ENCODE data around the gene ZNF248.

The ZNF248 gene

GRCh38 chr10:37816290-37816689 is 41.1 kb downstream of the ZNF248 start:
- peaks cover 62% of the 10 kb centered on the region for H3K9me3 ChIP-seq (ENCODE audit: control insufficient read depth, low read depth, low read length)
- no peak overlapping the region for H3K9ac ChIP-seq (ENCODE audit: low read length)
- no peak overlapping the region for H3K4me3 ChIP-seq (ENCODE audit: low read length)
- no peaks in the 10 kb centered on the region for H3K27me3 ChIP-seq (ENCODE audit: control insufficient read depth, insufficient read depth, low read length)
- no peaks in the 10 kb centered on the region for H3K36me3 ChIP-seq (ENCODE audit: control insufficient read depth, low read depth, low read length)
- no peak overlapping the region for H3K27ac ChIP-seq (ENCODE audit: low read length)
- H3K4me1 ChIP-seq (ENCODE audit: control insufficient read depth, low read depth, low read length) = no peaks in the 10 kb centered on the region

DNA sequence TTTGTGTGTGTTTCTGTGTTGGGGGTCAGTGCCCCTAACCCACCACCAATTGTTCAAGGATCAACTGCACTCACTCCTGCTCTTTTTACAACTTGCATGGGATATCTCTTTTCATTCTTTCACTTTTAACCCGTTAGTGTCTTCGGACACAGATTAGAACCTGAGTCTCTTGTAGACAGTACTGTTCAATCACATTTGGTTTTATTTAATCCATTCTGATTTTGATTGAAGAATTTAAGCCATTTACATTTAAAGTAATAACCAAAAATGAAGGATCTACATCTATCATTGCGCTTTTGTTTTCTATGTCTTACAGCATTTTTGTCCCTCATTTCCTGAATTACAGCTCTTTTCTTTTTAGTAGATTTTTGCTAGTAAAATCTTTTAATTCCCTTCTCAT is 43.6 kb downstream of the ZNF248 start:
- H3K9me3 ChIP-seq (ENCODE audit: control insufficient read depth, low read depth, low read length) = peaks cover 55% of the 10 kb centered on the region
- H3K4me1 ChIP-seq (ENCODE audit: control insufficient read depth, low read depth, low read length) = no peaks in the 10 kb centered on the region
- no peaks in the 10 kb centered on the region for H3K36me3 ChIP-seq (ENCODE audit: control insufficient read depth, low read depth, low read length)
- H3K27me3 ChIP-seq (ENCODE audit: control insufficient read depth, insufficient read depth, low read length) = no peaks in the 10 kb centered on the region
- H3K9ac ChIP-seq (ENCODE audit: low read length) = no peak overlapping the region
- H3K27ac ChIP-seq (ENCODE audit: low read length) = no peak overlapping the region
- no peak overlapping the region for H3K4me3 ChIP-seq (ENCODE audit: low read length)

GRCh38 chr10:37812290-37812689 is 45.1 kb downstream of the ZNF248 start:
- H3K4me3 ChIP-seq (ENCODE audit: low read length) = no peak overlapping the region
- H3K9me3 ChIP-seq (ENCODE audit: control insufficient read depth, low read depth, low read length) = peaks cover 60% of the 10 kb centered on the region
- no peaks in the 10 kb centered on the region for H3K27me3 ChIP-seq (ENCODE audit: control insufficient read depth, insufficient read depth, low read length)
- H3K36me3 ChIP-seq (ENCODE audit: control insufficient read depth, low read depth, low read length) = no peaks in the 10 kb centered on the region
- no peaks in the 10 kb centered on the region for H3K4me1 ChIP-seq (ENCODE audit: control insufficient read depth, low read depth, low read length)
- no peak overlapping the region for H3K9ac ChIP-seq (ENCODE audit: low read length)
- H3K27ac ChIP-seq (ENCODE audit: low read length) = no peak overlapping the region

GRCh38 chr10:37803269-37803668 is 54.1 kb downstream of the ZNF248 start:
- no peak overlapping the region for H3K27ac ChIP-seq (ENCODE audit: low read length)
- peaks cover 27% of the 10 kb centered on the region for H3K9me3 ChIP-seq (ENCODE audit: control insufficient read depth, low read depth, low read length)
- H3K27me3 ChIP-seq (ENCODE audit: control insufficient read depth, insufficient read depth, low read length) = no peaks in the 10 kb centered on the region
- no peaks in the 10 kb centered on the region for H3K36me3 ChIP-seq (ENCODE audit: control insufficient read depth, low read depth, low read length)
- H3K4me3 ChIP-seq (ENCODE audit: low read length) = no peak overlapping the region
- no peaks in the 10 kb centered on the region for H3K4me1 ChIP-seq (ENCODE audit: control insufficient read depth, low read depth, low read length)
- H3K9ac ChIP-seq (ENCODE audit: low read length) = no peak overlapping the region

GRCh38 chr10:37801557-37801956 is 55.9 kb downstream of the ZNF248 start:
- no peaks in the 10 kb centered on the region for H3K27me3 ChIP-seq (ENCODE audit: control insufficient read depth, insufficient read depth, low read length)
- peaks cover 31% of the 10 kb centered on the region for H3K9me3 ChIP-seq (ENCODE audit: control insufficient read depth, low read depth, low read length)

GRCh38 chr10:37794305-37794976 is 63.0 kb downstream of the ZNF248 start:
- Histone ChIP-seq H3K27ac (ENCODE audit: low read length) (no peak overlapping the region), H3K9ac (ENCODE audit: low read length) (no peak overlapping the region), H3K4me3 (ENCODE audit: low read length) (no peak overlapping the region), H3K9me3 (ENCODE audit: control insufficient read depth, low read depth, low read length) (peaks cover 44% of the 10 kb centered on the region), H3K27me3 (ENCODE audit: control insufficient read depth, insufficient read depth, low read length) (no peaks in the 10 kb centered on the region), H3K4me1 (ENCODE audit: control insufficient read depth, low read depth, low read length) (no peaks in the 10 kb centered on the region), H3K36me3 (ENCODE audit: control insufficient read depth, low read depth, low read length) (no peaks in the 10 kb centered on the region)

More at GRCh38 chr10:37801557-37801956, 55.9 kb downstream of the ZNF248 start:
- no peak overlapping the region for H3K27ac ChIP-seq (ENCODE audit: low read length)
- H3K9ac ChIP-seq (ENCODE audit: low read length) = no peak overlapping the region
- no peaks in the 10 kb centered on the region for H3K4me1 ChIP-seq (ENCODE audit: control insufficient read depth, low read depth, low read length)
- no peak overlapping the region for H3K4me3 ChIP-seq (ENCODE audit: low read length)
- H3K36me3 ChIP-seq (ENCODE audit: control insufficient read depth, low read depth, low read length) = no peaks in the 10 kb centered on the region

DNA sequence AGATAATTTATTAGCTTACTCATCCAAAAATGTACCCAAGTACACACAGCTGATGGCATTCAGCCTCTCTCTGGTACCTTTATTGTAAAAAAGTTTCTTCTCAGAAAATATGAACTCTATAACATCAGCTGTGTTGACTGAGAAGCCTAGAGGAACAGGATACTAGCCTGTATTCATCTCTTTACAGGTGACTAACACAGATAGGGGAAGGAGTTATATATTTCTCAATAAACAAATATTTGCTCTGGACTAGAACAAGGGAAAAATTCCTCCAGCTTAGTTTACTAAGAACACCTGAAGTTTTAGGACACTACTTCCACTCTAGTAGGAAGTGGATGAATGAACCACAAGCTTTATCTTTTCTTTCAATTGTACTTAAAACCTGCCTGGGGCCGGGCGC is 67.8 kb downstream of the ZNF248 start:
- Histone ChIP-seq H3K27ac (ENCODE audit: low read length) (no peak overlapping the region), H3K4me3 (ENCODE audit: low read length) (no peak overlapping the region), H3K9me3 (ENCODE audit: control insufficient read depth, low read depth, low read length) (peaks cover 44% of the 10 kb centered on the region), H3K36me3 (ENCODE audit: control insufficient read depth, low read depth, low read length) (no peaks in the 10 kb centered on the region), H3K9ac (ENCODE audit: low read length) (no peak overlapping the region), H3K27me3 (ENCODE audit: control insufficient read depth, insufficient read depth, low read length) (no peaks in the 10 kb centered on the region), H3K4me1 (ENCODE audit: control insufficient read depth, low read depth, low read length) (no peaks in the 10 kb centered on the region)

DNA sequence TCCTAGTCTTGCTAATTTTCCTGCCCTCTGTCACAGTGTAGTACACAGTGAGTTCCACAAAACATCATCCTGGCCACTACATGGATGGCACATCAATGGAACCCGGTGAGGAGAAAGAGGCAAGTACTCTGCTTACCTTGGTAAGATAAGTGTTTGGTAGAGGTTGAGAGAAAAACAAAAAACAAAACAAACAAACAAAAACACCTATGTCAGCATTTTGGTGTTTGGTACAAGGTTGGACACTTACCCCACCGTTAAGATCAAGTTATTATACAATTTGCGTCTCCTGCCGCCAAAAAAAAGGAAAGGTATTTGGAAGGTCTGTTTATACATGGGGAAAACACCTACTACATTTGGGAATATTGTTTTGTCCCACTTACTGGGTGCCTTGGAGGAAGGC is 72.7 kb downstream of the ZNF248 start:
- Histone ChIP-seq H3K9me3 (ENCODE audit: control insufficient read depth, low read depth, low read length) (peaks cover 39% of the 10 kb centered on the region), H3K9ac (ENCODE audit: low read length) (no peak overlapping the region), H3K27ac (ENCODE audit: low read length) (no peak overlapping the region), H3K4me3 (ENCODE audit: low read length) (no peak overlapping the region), H3K4me1 (ENCODE audit: control insufficient read depth, low read depth, low read length) (no peaks in the 10 kb centered on the region), H3K36me3 (ENCODE audit: control insufficient read depth, low read depth, low read length) (no peaks in the 10 kb centered on the region), H3K27me3 (ENCODE audit: control insufficient read depth, insufficient read depth, low read length) (no peaks in the 10 kb centered on the region)

GRCh38 chr10:37780536-37780935 is 76.9 kb downstream of the ZNF248 start:
- H3K4me3 ChIP-seq (ENCODE audit: low read length) = no peak overlapping the region
- H3K27ac ChIP-seq (ENCODE audit: low read length) = no peak overlapping the region
- peaks cover 26% of the 10 kb centered on the region for H3K9me3 ChIP-seq (ENCODE audit: control insufficient read depth, low read depth, low read length)
- H3K4me1 ChIP-seq (ENCODE audit: control insufficient read depth, low read depth, low read length) = no peaks in the 10 kb centered on the region
- H3K27me3 ChIP-seq (ENCODE audit: control insufficient read depth, insufficient read depth, low read length) = no peaks in the 10 kb centered on the region
- no peaks in the 10 kb centered on the region for H3K36me3 ChIP-seq (ENCODE audit: control insufficient read depth, low read depth, low read length)
- H3K9ac ChIP-seq (ENCODE audit: low read length) = no peak overlapping the region

DNA sequence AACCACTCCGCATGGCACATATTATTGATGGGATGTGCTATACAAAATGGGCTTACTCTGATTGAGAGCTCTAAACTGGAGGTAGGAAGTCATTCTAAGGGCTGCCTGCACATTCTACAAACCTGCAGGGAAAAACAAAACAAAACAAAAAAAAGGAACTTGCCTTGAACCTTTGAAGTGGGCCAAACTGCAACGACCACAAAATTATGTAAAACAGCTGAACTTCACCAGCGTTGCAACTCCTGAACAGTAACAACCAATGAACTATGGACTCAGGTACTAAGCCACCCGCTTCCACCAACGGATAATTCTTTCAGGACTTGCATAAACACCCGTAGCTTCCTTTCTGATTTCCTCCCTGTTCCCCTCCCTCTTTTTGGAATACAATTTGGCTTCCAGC is 80.4 kb downstream of the ZNF248 start:
- no peak overlapping the region for H3K4me3 ChIP-seq (ENCODE audit: low read length)
- no peaks in the 10 kb centered on the region for H3K27me3 ChIP-seq (ENCODE audit: control insufficient read depth, insufficient read depth, low read length)
- H3K9me3 ChIP-seq (ENCODE audit: control insufficient read depth, low read depth, low read length) = peaks cover 14% of the 10 kb centered on the region
- H3K9ac ChIP-seq (ENCODE audit: low read length) = no peak overlapping the region
- H3K36me3 ChIP-seq (ENCODE audit: control insufficient read depth, low read depth, low read length) = no peaks in the 10 kb centered on the region
- no peaks in the 10 kb centered on the region for H3K4me1 ChIP-seq (ENCODE audit: control insufficient read depth, low read depth, low read length)
- H3K27ac ChIP-seq (ENCODE audit: low read length) = no peak overlapping the region

- Histone ChIP-seq H3K4me3 (ENCODE audit: low read length) (no peak overlapping the region), H3K27ac (ENCODE audit: low read length) (no peak overlapping the region), H3K9ac (ENCODE audit: low read length) (no peak overlapping the region), H3K27me3 (ENCODE audit: control insufficient read depth, insufficient read depth, low read length) (no peaks in the 10 kb centered on the region), H3K4me1 (ENCODE audit: control insufficient read depth, low read depth, low read length) (no peaks in the 10 kb centered on the region), H3K36me3 (ENCODE audit: control insufficient read depth, low read depth, low read length) (no peaks in the 10 kb centered on the region), H3K9me3 (ENCODE audit: control insufficient read depth, low read depth, low read length) (peaks cover 14% of the 10 kb centered on the region)
Measured at GRCh38 chr10:37775612-37776011, 81.8 kb downstream of the ZNF248 start.

DNA sequence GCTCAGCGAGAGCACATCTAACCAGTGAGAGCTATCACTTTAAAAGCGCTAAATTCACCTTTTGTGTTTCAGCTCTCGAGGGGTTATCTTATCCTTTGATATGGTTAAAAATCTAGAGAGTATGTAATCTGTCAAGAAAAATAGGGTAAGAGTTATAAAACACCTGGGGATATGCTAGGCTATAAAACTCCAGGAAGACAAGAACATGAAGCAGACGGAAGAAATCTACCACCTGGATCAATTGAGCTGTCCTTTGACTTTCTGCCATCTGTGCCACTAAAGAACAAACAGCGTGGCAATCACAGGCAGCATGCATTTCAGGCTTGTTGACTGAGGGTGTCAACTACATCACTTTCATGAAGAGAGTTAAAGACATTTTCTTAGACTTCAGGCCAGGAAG is 83.1 kb downstream of the ZNF248 start:
- Histone ChIP-seq H3K27me3 (ENCODE audit: control insufficient read depth, insufficient read depth, low read length) (no peaks in the 10 kb centered on the region), H3K9me3 (ENCODE audit: control insufficient read depth, low read depth, low read length) (peaks cover 14% of the 10 kb centered on the region), H3K36me3 (ENCODE audit: control insufficient read depth, low read depth, low read length) (no peaks in the 10 kb centered on the region), H3K4me1 (ENCODE audit: control insufficient read depth, low read depth, low read length) (no peaks in the 10 kb centered on the region), H3K4me3 (ENCODE audit: low read length) (no peak overlapping the region), H3K9ac (ENCODE audit: low read length) (no peak overlapping the region), H3K27ac (ENCODE audit: low read length) (no peak overlapping the region)

Measured in iPS-18a (cell line).